Measurements from ENCODE around the gene KRTAP5-3.
"Not testable (repeated sequence)": the region's sequence is repeated elsewhere in the genome, so short reads cannot be mapped to it uniquely, and the experiment has no call there.

DNA sequence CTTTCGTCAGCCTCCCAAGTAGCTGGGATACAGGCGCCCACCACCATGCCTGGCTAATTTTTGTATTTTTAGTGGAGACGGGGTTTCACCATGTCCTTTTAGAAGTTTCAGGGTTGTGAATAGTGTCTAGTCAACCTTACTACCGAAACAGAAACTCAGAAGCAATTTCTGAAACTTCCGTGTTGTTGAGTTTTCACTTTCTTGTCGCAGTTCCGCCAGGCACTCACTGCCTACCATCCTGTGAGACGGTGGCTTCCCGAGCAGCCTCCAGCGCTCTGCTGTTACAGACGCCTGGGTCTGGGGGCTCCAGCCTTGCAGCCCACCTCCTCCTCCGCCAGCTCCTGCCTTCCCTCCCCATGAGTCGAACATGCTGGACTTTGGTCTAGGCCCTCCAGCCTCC, 2.3 kb downstream of the KRTAP5-3 start:
- not testable (repeated sequence) for TF ChIP-seq EP300 (conservative IDR thresholded peaks at IDR 0.05; ENCODE audit: poor library complexity, severe bottlenecking); EZH2 (IDR thresholded peaks at IDR 0.05; ENCODE audit: borderline replicate concordance, insufficient read depth, low read length, poor library complexity, severe bottlenecking); POLR2AphosphoS5 (IDR thresholded peaks at IDR 0.05); RAD21 (conservative IDR thresholded peaks at IDR 0.05)
- TF ChIP-seq, protein P1, sequence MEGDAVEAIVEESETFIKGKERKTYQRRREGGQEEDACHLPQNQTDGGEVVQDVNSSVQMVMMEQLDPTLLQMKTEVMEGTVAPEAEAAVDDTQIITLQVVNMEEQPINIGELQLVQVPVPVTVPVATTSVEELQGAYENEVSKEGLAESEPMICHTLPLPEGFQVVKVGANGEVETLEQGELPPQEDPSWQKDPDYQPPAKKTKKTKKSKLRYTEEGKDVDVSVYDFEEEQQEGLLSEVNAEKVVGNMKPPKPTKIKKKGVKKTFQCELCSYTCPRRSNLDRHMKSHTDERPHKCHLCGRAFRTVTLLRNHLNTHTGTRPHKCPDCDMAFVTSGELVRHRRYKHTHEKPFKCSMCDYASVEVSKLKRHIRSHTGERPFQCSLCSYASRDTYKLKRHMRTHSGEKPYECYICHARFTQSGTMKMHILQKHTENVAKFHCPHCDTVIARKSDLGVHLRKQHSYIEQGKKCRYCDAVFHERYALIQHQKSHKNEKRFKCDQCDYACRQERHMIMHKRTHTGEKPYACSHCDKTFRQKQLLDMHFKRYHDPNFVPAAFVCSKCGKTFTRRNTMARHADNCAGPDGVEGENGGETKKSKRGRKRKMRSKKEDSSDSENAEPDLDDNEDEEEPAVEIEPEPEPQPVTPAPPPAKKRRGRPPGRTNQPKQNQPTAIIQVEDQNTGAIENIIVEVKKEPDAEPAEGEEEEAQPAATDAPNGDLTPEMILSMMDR (IDR thresholded peaks at IDR 0.05; ENCODE audit: poor library complexity, severe bottlenecking) = not testable (repeated sequence)
- TF ChIP-seq, protein P2, sequence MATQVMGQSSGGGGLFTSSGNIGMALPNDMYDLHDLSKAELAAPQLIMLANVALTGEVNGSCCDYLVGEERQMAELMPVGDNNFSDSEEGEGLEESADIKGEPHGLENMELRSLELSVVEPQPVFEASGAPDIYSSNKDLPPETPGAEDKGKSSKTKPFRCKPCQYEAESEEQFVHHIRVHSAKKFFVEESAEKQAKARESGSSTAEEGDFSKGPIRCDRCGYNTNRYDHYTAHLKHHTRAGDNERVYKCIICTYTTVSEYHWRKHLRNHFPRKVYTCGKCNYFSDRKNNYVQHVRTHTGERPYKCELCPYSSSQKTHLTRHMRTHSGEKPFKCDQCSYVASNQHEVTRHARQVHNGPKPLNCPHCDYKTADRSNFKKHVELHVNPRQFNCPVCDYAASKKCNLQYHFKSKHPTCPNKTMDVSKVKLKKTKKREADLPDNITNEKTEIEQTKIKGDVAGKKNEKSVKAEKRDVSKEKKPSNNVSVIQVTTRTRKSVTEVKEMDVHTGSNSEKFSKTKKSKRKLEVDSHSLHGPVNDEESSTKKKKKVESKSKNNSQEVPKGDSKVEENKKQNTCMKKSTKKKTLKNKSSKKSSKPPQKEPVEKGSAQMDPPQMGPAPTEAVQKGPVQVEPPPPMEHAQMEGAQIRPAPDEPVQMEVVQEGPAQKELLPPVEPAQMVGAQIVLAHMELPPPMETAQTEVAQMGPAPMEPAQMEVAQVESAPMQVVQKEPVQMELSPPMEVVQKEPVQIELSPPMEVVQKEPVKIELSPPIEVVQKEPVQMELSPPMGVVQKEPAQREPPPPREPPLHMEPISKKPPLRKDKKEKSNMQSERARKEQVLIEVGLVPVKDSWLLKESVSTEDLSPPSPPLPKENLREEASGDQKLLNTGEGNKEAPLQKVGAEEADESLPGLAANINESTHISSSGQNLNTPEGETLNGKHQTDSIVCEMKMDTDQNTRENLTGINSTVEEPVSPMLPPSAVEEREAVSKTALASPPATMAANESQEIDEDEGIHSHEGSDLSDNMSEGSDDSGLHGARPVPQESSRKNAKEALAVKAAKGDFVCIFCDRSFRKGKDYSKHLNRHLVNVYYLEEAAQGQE (IDR thresholded peaks at IDR 0.05; ENCODE audit: borderline replicate concordance) = not testable (repeated sequence)
